ENCODE data around the gene CROCC. TPM values are rescaled to one million over a fixed set of nuclear protein-coding genes. Genes with fewer than 3 reads are reported as not detected.
A peak's percentile ranks its signal among the peaks of the same experiment; 100 is the strongest.
"Not testable (repeated sequence)": the region's sequence is repeated elsewhere in the genome, so short reads cannot be mapped to it uniquely, and the experiment has no call there.

CROCC gene
- 15.2 and 76.7 TPM in 2 replicates for total RNA-seq (ENCODE audit: low replicate concordance)

DNA sequence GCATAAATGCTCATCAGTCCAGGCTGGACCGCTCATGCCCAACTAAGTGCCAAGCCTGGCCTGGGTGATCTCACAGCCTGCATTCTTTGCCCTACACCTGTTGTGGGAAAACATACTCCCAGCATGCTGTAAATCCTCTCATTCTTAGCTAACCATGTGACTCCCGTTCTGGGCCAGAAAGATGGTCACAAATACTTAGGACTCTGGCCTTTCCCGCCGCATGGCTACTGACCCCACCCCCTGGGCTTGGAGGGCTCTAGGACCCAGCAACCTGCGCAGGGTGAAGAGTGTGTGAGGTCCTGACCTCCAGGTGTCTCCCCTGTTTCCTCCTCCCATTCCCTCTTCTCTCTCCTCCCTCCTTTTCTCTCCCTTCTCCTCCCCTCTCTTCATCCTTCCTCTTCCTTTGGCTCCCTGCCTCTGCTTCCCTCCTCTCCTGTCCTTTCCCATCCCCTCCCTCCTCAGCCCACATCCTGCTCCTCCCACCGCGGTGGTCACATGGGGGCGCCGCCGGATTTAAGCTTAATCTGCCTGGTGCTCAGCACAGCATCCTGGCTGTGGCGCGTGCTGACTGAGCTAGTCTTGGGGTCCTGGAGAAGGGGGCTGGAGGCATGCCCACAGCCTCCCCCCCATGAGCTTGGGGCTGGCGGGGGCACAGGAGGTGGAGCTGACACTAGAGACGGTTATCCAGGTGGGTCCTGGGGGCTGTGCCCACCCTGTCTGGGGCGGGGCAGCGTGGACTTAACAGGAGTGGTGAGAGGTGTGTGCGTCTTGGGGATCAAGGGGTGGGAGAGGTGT, at the start of gene CROCC:
CROCC (plus strand) TSS at position 541 of the 795 bp plus-strand sequence; CDS start at position 629, 88 bp downstream.
- Histone ChIP-seq H3K27me3 (no peaks in the 10 kb centered on the region), H3K4me3 (peak within 1 kb of the TSS; percentile 64), H3K27ac (peak within 1 kb of the TSS; percentile 51), H3K4me2 (peak within 1 kb of the TSS; percentile 100), H3K36me3 (no peaks in the 10 kb centered on the region), H3K9me3 (ENCODE audit: low read depth) (no peaks in the 10 kb centered on the region), H3K9ac (peak within 1 kb of the TSS; percentile 42), H3F3A (ENCODE audit: low read depth) (peaks cover 39% of the 10 kb centered on the region), H3K4me1 (peaks cover 27% of the 10 kb centered on the region), H3K79me2 (ENCODE audit: low read depth) (peaks cover 48% of the 10 kb centered on the region), H4K20me1 (ENCODE audit: low read depth) (no peaks in the 10 kb centered on the region), H2AFZ (replicated peaks) (peak within 1 kb of the TSS; percentile 59)
- TF ChIP-seq EZH2 (IDR thresholded peaks at IDR 0.05) (no peak), EZH2phosphoT487 (IDR thresholded peaks at IDR 0.05) (no peak)
- TF ChIP-seq, protein P1, sequence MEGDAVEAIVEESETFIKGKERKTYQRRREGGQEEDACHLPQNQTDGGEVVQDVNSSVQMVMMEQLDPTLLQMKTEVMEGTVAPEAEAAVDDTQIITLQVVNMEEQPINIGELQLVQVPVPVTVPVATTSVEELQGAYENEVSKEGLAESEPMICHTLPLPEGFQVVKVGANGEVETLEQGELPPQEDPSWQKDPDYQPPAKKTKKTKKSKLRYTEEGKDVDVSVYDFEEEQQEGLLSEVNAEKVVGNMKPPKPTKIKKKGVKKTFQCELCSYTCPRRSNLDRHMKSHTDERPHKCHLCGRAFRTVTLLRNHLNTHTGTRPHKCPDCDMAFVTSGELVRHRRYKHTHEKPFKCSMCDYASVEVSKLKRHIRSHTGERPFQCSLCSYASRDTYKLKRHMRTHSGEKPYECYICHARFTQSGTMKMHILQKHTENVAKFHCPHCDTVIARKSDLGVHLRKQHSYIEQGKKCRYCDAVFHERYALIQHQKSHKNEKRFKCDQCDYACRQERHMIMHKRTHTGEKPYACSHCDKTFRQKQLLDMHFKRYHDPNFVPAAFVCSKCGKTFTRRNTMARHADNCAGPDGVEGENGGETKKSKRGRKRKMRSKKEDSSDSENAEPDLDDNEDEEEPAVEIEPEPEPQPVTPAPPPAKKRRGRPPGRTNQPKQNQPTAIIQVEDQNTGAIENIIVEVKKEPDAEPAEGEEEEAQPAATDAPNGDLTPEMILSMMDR (IDR thresholded peaks at IDR 0.05) = peak; percentile 7
- H3K27me3 Mint-ChIP-seq (ENCODE audit: insufficient read depth, low read depth) = peaks cover 4% of the 10 kb centered on the region
- no peaks in the 10 kb centered on the region for H3K9me3 Mint-ChIP-seq
- H3K36me3 Mint-ChIP-seq = peaks cover 2% of the 10 kb centered on the region
- peak within 1 kb of the TSS; percentile 96 for H3K27ac Mint-ChIP-seq
- peaks cover 55% of the 10 kb centered on the region for H3K4me1 Mint-ChIP-seq
- DNase-seq (ENCODE audit: low spot score) = peak; percentile 94
- H3K4me3 Mint-ChIP-seq = peak within 1 kb of the TSS; percentile 90

DNA sequence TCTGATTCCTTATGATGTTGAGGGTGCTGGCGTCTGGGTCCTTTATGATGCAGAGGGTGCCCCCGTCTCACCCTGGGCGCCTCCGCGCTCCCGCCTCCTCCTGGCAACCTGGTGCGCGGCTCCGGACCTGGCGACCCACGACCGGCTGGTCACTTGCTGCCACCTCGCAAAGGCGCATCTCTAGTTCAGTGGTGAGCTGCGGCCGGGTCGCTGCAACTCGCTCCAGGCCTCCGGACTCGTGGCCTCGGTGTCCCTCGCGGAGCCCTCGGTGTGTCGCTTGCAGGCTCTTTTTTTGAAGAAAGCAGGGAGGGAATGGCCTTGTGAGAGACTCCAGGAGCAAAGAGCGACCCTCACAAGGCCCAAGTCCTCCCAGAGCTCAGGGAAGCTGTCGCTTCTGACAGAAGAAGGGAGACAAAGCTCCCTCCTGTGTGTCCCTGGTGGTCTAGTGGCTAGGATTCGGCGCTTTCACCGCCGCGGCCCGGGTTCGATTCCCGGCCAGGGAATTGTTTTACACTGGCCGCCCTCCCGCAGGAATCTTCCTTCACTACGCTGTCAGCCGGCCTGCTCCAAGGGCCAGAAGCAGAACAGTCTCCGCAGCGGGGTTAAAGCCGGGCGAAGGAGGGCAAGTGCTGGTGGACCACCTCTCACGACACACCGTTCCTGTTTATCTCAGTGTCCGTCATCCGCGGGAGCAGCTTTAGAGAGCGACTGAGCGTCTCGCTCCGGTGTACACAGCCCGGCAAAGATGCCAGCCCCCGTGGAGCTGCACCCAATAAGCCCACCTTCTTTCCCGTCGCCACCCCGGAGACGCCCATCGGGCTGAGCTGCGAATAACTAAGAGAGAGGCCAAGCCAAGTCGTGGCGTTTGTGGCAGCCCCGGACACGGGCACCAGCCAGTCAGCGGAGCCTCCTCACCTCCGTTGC, 49.3 kb upstream of the CROCC start:
- H3K9me3 Mint-ChIP-seq; H3K27ac ChIP-seq; H4K20me1 ChIP-seq (ENCODE audit: low read depth); H3K36me3 Mint-ChIP-seq; H3K9me3 ChIP-seq (ENCODE audit: low read depth); H3K27ac Mint-ChIP-seq; H3K36me3 ChIP-seq; H3K4me1 ChIP-seq; H3K9ac ChIP-seq; H3K79me2 ChIP-seq (ENCODE audit: low read depth): not testable (repeated sequence)
- peak overlapping the region; percentile 50 for H3K4me3 ChIP-seq
- H3K4me3 Mint-ChIP-seq = peak overlapping the region; percentile 93
- H3K4me2 ChIP-seq = peak overlapping the region; percentile 70
- peaks cover 36% of the 10 kb centered on the region for H3K27me3 ChIP-seq
- peak; percentile 88 for DNase-seq (ENCODE audit: low spot score)
- peaks cover 16% of the 10 kb centered on the region for H3K4me1 Mint-ChIP-seq
- H3F3A ChIP-seq (ENCODE audit: low read depth) = peaks cover 14% of the 10 kb centered on the region
- H2AFZ ChIP-seq (replicated peaks) = peak overlapping the region; percentile 29
- H3K27me3 Mint-ChIP-seq (ENCODE audit: insufficient read depth, low read depth) = peaks cover 28% of the 10 kb centered on the region

GRCh38 chr1:16873076-16873879, 48.5 kb upstream of the CROCC start:
- Histone ChIP-seq H3K4me2 (peak overlapping the region; percentile 70), H3F3A (ENCODE audit: low read depth) (peaks cover 14% of the 10 kb centered on the region), H2AFZ (replicated peaks) (peak overlapping the region; percentile 26), H3K27me3 (peaks cover 36% of the 10 kb centered on the region), H3K4me3 (peak overlapping the region; percentile 50)
- peak; percentile 78 for DNase-seq (ENCODE audit: low spot score)
- not testable (repeated sequence) for H4K20me1 ChIP-seq (ENCODE audit: low read depth); H3K27ac Mint-ChIP-seq; H3K36me3 ChIP-seq; H3K9me3 ChIP-seq (ENCODE audit: low read depth); H3K9ac ChIP-seq; H3K9me3 Mint-ChIP-seq; H3K79me2 ChIP-seq (ENCODE audit: low read depth); H3K36me3 Mint-ChIP-seq; H3K4me1 ChIP-seq; H3K27ac ChIP-seq
- Mint-ChIP-seq H3K4me3 (peak overlapping the region; percentile 93), H3K27me3 (ENCODE audit: insufficient read depth, low read depth) (peaks cover 28% of the 10 kb centered on the region), H3K4me1 (peaks cover 16% of the 10 kb centered on the region)

DNA sequence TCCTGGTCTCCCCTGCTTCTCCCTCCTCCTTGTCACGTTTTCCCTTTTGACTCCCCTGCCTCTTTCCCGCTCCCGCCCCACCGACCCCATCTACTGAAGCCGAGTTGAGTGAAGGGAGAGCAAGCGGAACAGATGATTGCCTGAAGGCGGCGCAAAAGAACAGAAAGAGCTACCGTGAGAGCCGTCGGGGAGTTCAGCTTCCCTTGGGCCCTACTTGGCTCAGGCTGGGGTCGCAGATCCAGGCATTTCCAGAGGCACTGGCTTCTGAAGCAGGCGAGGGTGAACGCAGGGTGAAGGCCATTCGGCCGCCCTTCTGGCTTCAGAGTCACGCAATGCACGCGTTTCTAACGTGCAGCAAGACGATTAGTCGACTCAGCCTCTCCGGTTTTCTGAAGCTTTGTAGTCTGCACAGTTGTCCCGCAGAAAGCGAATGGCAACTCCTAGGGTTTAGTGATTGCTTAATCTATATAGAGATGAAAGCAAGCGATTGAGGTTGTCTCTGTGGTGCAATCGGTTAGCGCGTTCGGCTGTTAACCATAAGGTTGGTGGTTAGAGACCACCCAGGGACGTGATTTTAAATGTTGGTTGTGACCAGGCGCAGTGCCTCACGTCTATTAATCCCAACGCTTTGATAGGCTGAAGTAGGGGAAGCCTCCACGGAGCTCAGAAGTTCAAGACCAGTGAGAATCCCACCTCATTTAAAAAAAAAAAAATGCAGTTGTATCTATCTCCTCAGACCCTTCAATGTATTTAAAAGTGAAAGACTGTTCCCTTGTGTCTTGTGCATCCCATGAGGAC, 46.6 kb upstream of the CROCC start:
- not testable (repeated sequence) for H3K4me3 ChIP-seq; H4K20me1 ChIP-seq (ENCODE audit: low read depth); H3K9me3 ChIP-seq (ENCODE audit: low read depth); H3K79me2 ChIP-seq (ENCODE audit: low read depth); H3K4me3 Mint-ChIP-seq; H3K9me3 Mint-ChIP-seq; H3K9ac ChIP-seq; H3K27ac Mint-ChIP-seq; H3K27ac ChIP-seq; H3K36me3 ChIP-seq; H3K4me1 ChIP-seq; DNase-seq (ENCODE audit: low spot score); H3K36me3 Mint-ChIP-seq
- Histone ChIP-seq H3F3A (ENCODE audit: low read depth) (peaks cover 14% of the 10 kb centered on the region), H2AFZ (replicated peaks) (peak overlapping the region; percentile 42), H3K4me2 (peak overlapping the region; percentile 22), H3K27me3 (peaks cover 46% of the 10 kb centered on the region)
- Mint-ChIP-seq H3K27me3 (ENCODE audit: insufficient read depth, low read depth) (peaks cover 28% of the 10 kb centered on the region), H3K4me1 (peaks cover 16% of the 10 kb centered on the region)

- not testable (repeated sequence) for H3K4me3 ChIP-seq; H3K36me3 Mint-ChIP-seq; H3K27me3 Mint-ChIP-seq (ENCODE audit: insufficient read depth, low read depth); H3K27ac Mint-ChIP-seq; H3K27ac ChIP-seq; H3K4me3 Mint-ChIP-seq; H3K4me1 Mint-ChIP-seq; H3K4me2 ChIP-seq; H3K9ac ChIP-seq; H3K36me3 ChIP-seq; H3K9me3 Mint-ChIP-seq; H3K79me2 ChIP-seq (ENCODE audit: low read depth); DNase-seq (ENCODE audit: low spot score); H3K9me3 ChIP-seq (ENCODE audit: low read depth); H3F3A ChIP-seq (ENCODE audit: low read depth); H3K4me1 ChIP-seq; H2AFZ ChIP-seq (replicated peaks); H4K20me1 ChIP-seq (ENCODE audit: low read depth)
- peaks cover 10% of the 10 kb centered on the region for H3K27me3 ChIP-seq
Measured at GRCh38 chr1:16881742-16882141, 40.0 kb upstream of the CROCC start.

Measured in neural progenitor cell (in vitro differentiated cells).